ENCODE measurements around the gene ATP5ME. TPM values are rescaled to one million over a fixed set of nuclear protein-coding genes. Genes with fewer than 3 reads are reported as not detected.

ATP5ME gene
- total and polyA plus RNA-seq, 2 of the 13 experiments (the other 11 are each of a cell fraction or from before 2014, with no cell fraction given), result 305 to 753 TPM

DNA sequence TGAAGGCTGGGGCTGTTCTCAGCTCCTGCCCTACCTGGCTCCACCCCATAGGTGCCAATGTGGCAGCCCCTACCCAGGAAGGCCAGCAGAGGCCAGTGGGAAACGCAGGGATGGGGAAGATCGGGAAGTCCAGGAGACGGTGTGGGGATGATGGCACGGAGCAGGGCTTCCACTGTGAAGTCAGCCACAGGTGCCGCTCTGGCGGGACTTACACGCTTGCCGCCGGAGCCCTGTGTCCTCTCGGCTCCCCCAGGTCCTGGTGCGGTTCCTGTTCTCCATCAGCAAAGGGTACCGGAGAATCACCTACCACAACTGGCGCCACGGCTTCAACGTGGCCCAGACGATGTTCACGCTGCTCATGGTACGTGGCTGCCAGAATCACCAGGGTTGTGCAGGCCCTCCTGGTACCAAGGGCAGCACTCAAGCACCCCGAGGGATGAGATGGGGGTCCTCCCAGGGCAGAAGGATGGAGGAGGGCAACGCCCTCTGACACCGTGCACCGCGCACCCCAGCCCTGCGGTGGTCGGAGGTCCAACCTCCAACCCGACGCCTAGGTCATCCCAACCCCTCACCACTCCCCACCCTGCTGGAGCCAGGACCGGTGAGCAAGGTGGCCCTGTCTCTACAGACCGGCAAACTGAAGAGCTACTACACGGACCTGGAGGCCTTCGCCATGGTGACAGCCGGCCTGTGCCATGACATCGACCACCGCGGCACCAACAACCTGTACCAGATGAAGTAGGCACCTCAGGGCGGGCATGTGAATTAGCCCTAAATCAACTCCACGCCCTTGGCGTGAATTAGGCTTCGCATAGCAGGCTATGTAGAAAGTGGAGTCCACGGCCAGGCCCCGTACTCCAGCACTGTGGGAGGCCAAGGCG is 12.0 kb downstream of the ATP5ME start:
- DNase-seq (ENCODE audit: low spot score), result no peak
- H3K4me1 ChIP-seq (ENCODE audit: insufficient read depth, low read length), result peaks cover 53% of the 10 kb centered on the region
- H3K4me2 ChIP-seq (ENCODE audit: low read depth, low read length), result no peak overlapping the region
- peaks cover 3 to 33% of the 10 kb centered on the region in 2 experiments; a peak in 3 of 5 replicates for H3K27me3 ChIP-seq (ENCODE audit: control insufficient read depth in 1 of 2, insufficient read depth in 2 of 2, low read length in 2 of 2)
- H3K9ac ChIP-seq (ENCODE audit: insufficient read depth, low read depth, low read length), result no peak overlapping the region
- no peaks in the 10 kb centered on the region for H4K20me1 ChIP-seq (ENCODE audit: insufficient read depth, low read length)
- no peak overlapping the region for H3K4me3 ChIP-seq (replicated peaks in 1 of 3; ENCODE audit: insufficient read depth in 1 of 3, low read depth in 2 of 3, low read length in 3 of 3)
- no peaks in the 10 kb centered on the region for H3K79me2 ChIP-seq (ENCODE audit: insufficient read depth, low read length)
- FAIRE-seq, result no peak
- BruUV-seq (replicated peaks), result no TSS peak
- intact Hi-C loops (cut with micrococcal nuclease; ENCODE audit: unreplicated experiment) (no loop called here), in situ Hi-C loops (cut with HindIII; ENCODE audit: extremely low pct_ligation_motif_present, low pct_unique_long_range_greater_than_20kb) (no loop called here)
- H2AFZ ChIP-seq (ENCODE audit: low read length), result no peak overlapping the region
- no peak for ATAC-seq
- H3K27ac ChIP-seq (ENCODE audit: extremely low read length, insufficient read depth, low read length), result no peak overlapping the region
- WGBS (ENCODE audit: low lambda C conversion rate), result 83% methylated on average over 36 of the region's 42 CpGs
- POLR2A ChIA-PET, result no interaction called here
- no peaks in the 10 kb centered on the region for H3K9me3 ChIP-seq (ENCODE audit: low read length)
- CTCF ChIA-PET (ENCODE audit: low intra/inter-chr PET ratio, low total read pairs), result no interaction called here
- no peaks in the 10 kb centered on the region for H3K36me3 ChIP-seq (replicated peaks in 1 of 2; ENCODE audit: control insufficient read depth in 1 of 2, insufficient read depth in 2 of 2, low read length in 2 of 2)
- TF ChIP-seq SMYD3 (CRISPR knock-in tag; IDR thresholded peaks at IDR 0.05) (no peak), ZNF557 (CRISPR knock-in tag; IDR thresholded peaks at IDR 0.05) (no peak), TBL1XR1 (IDR thresholded peaks at IDR 0.05; ENCODE audit: borderline replicate concordance, low read length, partially characterized antibody) (no peak), ARNT (IDR thresholded peaks at IDR 0.05) (no peak), KAT8 (CRISPR knock-in tag; IDR thresholded peaks at IDR 0.05) (no peak), SAP130 (CRISPR knock-in tag; IDR thresholded peaks at IDR 0.05; ENCODE audit: low read depth) (no peak), ZNF460 (CRISPR knock-in tag; IDR thresholded peaks at IDR 0.05; ENCODE audit: borderline replicate concordance) (no peak), RFX1 (IDR thresholded peaks at IDR 0.05) (no peak), KLF16 (CRISPR knock-in tag; IDR thresholded peaks at IDR 0.05) (no peak), ZNF746 (CRISPR knock-in tag; IDR thresholded peaks at IDR 0.05) (no peak), ZNF20 (CRISPR knock-in tag; IDR thresholded peaks at IDR 0.05) (no peak), ZFP90 (CRISPR knock-in tag; IDR thresholded peaks at IDR 0.05; ENCODE audit: borderline replicate concordance) (no peak), MYNN (CRISPR knock-in tag; IDR thresholded peaks at IDR 0.05; ENCODE audit: low read depth) (no peak), TCF7 (IDR thresholded peaks at IDR 0.05; ENCODE audit: low read depth) (no peak), MATR3 (CRISPR knock-in tag; IDR thresholded peaks at IDR 0.05) (no peak), ZNF136 (CRISPR knock-in tag; IDR thresholded peaks at IDR 0.05; ENCODE audit: low read depth) (no peak), SP1 (IDR thresholded peaks at IDR 0.05) (no peak), SP1 (CRISPR knock-in tag; IDR thresholded peaks at IDR 0.05) (no peak), ZFP82 (CRISPR knock-in tag; IDR thresholded peaks at IDR 0.05; ENCODE audit: borderline replicate concordance) (no peak), RBM39 (IDR thresholded peaks at IDR 0.05; ENCODE audit: low read depth, low read length, poor library complexity, severe bottlenecking) (no peak)
- TF ChIP-seq, protein P1, sequence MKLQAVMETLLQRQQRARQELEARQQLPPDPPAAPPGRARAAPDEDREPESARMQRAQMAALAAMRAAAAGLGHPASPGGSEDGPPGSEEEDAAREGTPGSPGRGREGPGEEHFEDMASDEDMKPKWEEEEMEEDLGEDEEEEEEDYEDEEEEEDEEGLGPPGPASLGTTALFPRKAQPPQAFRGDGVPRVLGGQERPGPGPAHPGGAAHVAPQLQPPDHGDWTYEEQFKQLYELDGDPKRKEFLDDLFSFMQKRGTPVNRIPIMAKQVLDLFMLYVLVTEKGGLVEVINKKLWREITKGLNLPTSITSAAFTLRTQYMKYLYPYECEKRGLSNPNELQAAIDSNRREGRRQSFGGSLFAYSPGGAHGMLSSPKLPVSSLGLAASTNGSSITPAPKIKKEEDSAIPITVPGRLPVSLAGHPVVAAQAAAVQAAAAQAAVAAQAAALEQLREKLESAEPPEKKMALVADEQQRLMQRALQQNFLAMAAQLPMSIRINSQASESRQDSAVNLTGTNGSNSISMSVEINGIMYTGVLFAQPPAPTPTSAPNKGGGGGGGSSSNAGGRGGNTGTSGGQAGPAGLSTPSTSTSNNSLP (IDR thresholded peaks at IDR 0.05; ENCODE audit: low read depth, low read length), result no peak

Measured in HepG2 (cell line).